HepG2 (cell line): ENCODE data around the gene TMEM87A. TPM values are rescaled to one million over a fixed set of nuclear protein-coding genes. Genes with fewer than 3 reads are reported as not detected.

ENCODE experiments used
- CAMTA2 ChIP-seq: sonication (generic); formaldehyde crosslinking; IDR thresholded peaks from 2 replicates; pipeline ENCODE4 v1.4.0; 2020; ENCODE audit warnings: mild to moderate bottlenecking, missing genetic modification reagents, borderline replicate concordance
- CEBPG ChIP-seq: IDR thresholded peaks from 2 replicates; pipeline ENCODE4 v1.6.1; 2016
- FOXK2 ChIP-seq: fragments of 450-650 bp; IDR thresholded peaks from 2 replicates; pipeline ENCODE4 v1.6.1; 2016
- HMG20B ChIP-seq: conservative IDR thresholded peaks from 2 replicates; pipeline ENCODE4 v1.6.1; 2016; ENCODE audit warnings: missing genetic modification reagents, missing compliant biosample characterization
- MAFF ChIP-seq: IDR thresholded peaks from 2 replicates; pipeline ENCODE4 v1.6.1; 2011; ENCODE audit warnings: low read depth, low read length, improper control_type of control experiment
- NFRKB ChIP-seq: fragments of 450-650 bp; IDR thresholded peaks from 2 replicates; pipeline ENCODE4 v1.6.1; 2017
- PPARG ChIP-seq: conservative IDR thresholded peaks from 2 replicates; pipeline ENCODE4 v1.6.1; 2016; ENCODE audit warnings: missing biosample characterization, missing genetic modification reagents
- RBM22 ChIP-seq: fragments of 200-400 bp; formaldehyde crosslinking; optimal IDR thresholded peaks from 2 replicates; pipeline ENCODE3; 2017; ENCODE audit warnings: mild to moderate bottlenecking, low read length, moderate library complexity
- REL ChIP-seq: sonication (generic); formaldehyde crosslinking; conservative IDR thresholded peaks from 2 replicates; pipeline ENCODE4 v1.8.0; 2022; ENCODE audit warnings: mild to moderate bottlenecking, missing genetic modification reagents, moderate library complexity
- RELA ChIP-seq: sonication (generic); formaldehyde crosslinking; IDR thresholded peaks from 2 replicates; pipeline ENCODE4 v1.4.0; 2020; ENCODE audit warnings: missing genetic modification reagents
- REXO4 ChIP-seq: sonication (generic); formaldehyde crosslinking; IDR thresholded peaks from 2 replicates; pipeline ENCODE4 v1.8.0; 2022; ENCODE audit warnings: missing genetic modification reagents, mild to moderate bottlenecking, borderline replicate concordance
- RNF2 ChIP-seq: fragments of 450-650 bp; conservative IDR thresholded peaks from 2 replicates; pipeline ENCODE4 v1.6.1; 2016; ENCODE audit warnings: low read depth
- RXRB ChIP-seq: IDR thresholded peaks from 2 replicates; pipeline ENCODE4 v1.6.1; 2016; ENCODE audit warnings: borderline replicate concordance, missing genetic modification reagents, missing compliant biosample characterization
- SRSF4 ChIP-seq: fragments of 200-400 bp; formaldehyde crosslinking; IDR thresholded peaks from one replicate; pipeline ENCODE4 v1.6.1; 2018; ENCODE audit warnings: mild to moderate bottlenecking, low read depth, low read length, moderate library complexity; ENCODE audit not compliant: poor library complexity, severe bottlenecking
- TOPORS ChIP-seq: sonication (generic); formaldehyde crosslinking; IDR thresholded peaks from 2 replicates; pipeline ENCODE4 v1.8.0; 2023; ENCODE audit warnings: mild to moderate bottlenecking, missing genetic modification reagents
- TSC22D2 ChIP-seq: sonication (generic); formaldehyde crosslinking; IDR thresholded peaks from 2 replicates; pipeline ENCODE4 v1.5.1; 2020; ENCODE audit warnings: missing genetic modification reagents, mild to moderate bottlenecking, borderline replicate concordance
- ZFP1 ChIP-seq: IDR thresholded peaks from 2 replicates; pipeline ENCODE4 v1.6.1; 2016
- ZFP36 ChIP-seq: fragments of 150-350 bp; IDR thresholded peaks from 2 replicates; pipeline ENCODE4 v1.6.1; 2018; ENCODE audit warnings: borderline replicate concordance, low read length, low read depth; ENCODE audit not compliant: partially characterized antibody
- ZNF101 ChIP-seq: sonication (generic); formaldehyde crosslinking; IDR thresholded peaks from 2 replicates; pipeline ENCODE4 v1.4.0; 2020; ENCODE audit warnings: mild to moderate bottlenecking, low read depth, missing genetic modification reagents, borderline replicate concordance
- ZNF180 ChIP-seq: sonication (generic); formaldehyde crosslinking; IDR thresholded peaks from 2 replicates; pipeline ENCODE4 v1.4.0; 2020; ENCODE audit warnings: low read depth, missing genetic modification reagents, borderline replicate concordance
- ZNF24 ChIP-seq: fragments of 450-650 bp; IDR thresholded peaks from 2 replicates; pipeline ENCODE4 v1.6.1; 2017; ENCODE audit warnings: antibody characterized with exemption, mild to moderate bottlenecking
- ZNF589 ChIP-seq: sonication (generic); formaldehyde crosslinking; conservative IDR thresholded peaks from 2 replicates; pipeline ENCODE4 v1.8.0; 2022; ENCODE audit warnings: mild to moderate bottlenecking, moderate library complexity, missing genetic modification reagents
- ZNF768 ChIP-seq: sonication (generic); formaldehyde crosslinking; IDR thresholded peaks from 2 replicates; pipeline ENCODE4 v1.4.0; 2020; ENCODE audit warnings: missing genetic modification reagents
- ZNF790 ChIP-seq: sonication (generic); formaldehyde crosslinking; IDR thresholded peaks from 2 replicates; pipeline ENCODE4 v1.8.0; 2022; ENCODE audit warnings: missing genetic modification reagents, mild to moderate bottlenecking, borderline replicate concordance
- ZNF792 ChIP-seq: IDR thresholded peaks from 2 replicates; pipeline ENCODE4 v1.6.1; 2016
- polyA plus RNA-seq, 8 experiments: library from polyadenylated mRNA; depleted of rRNA in 3 of 8; stranded (reverse) in 7 of 8; unstranded in 1 of 8; fragments of >200 nt; fragmentation: Illumina TruSeq in 4 of 8; extraction: Trizol in 4 of 8; gene quantifications; 2 replicates each; pipeline versions ENCODE4 v1.2.1 to v1.2.3, GENCODE V29; 2011 to 2016; ENCODE audit warnings: low read depth in 4 of 8, missing spikeins in 1 of 8, mixed read lengths in 1 of 8; ENCODE audit not compliant: insufficient read depth in 1 of 8
- total RNA-seq, 5 experiments: library from RNA; depleted of rRNA; stranded (reverse); fragments of >200 nt; fragmentation: Illumina TruSeq; extraction: Trizol; gene quantifications; 2 replicates each; pipeline ENCODE4 v1.2.3, GENCODE V29; 2016; ENCODE audit warnings: low read depth in 1 of 5
- TF ChIP-seq, protein P1 (sequence below): sonication (generic); formaldehyde crosslinking; conservative IDR thresholded peaks from 2 replicates; pipeline ENCODE4 v1.8.1; 2023; ENCODE audit warnings: missing genetic modification reagents
- TF ChIP-seq, protein P2 (sequence below): IDR thresholded peaks from 2 replicates; pipeline ENCODE4 v1.6.1; 2016; ENCODE audit warnings: mild to moderate bottlenecking
- TF ChIP-seq, protein P3 (sequence below): sonication (generic); formaldehyde crosslinking; IDR thresholded peaks from 2 replicates; pipeline ENCODE4 v1.5.1; 2020; ENCODE audit warnings: missing genetic modification reagents, mild to moderate bottlenecking, borderline replicate concordance

Gene TMEM87A
- total and polyA plus RNA-seq, 2 of the 13 experiments (the other 11 are each of a cell fraction or from before 2014, with no cell fraction given): 20.2 to 42.8 TPM

DNA sequence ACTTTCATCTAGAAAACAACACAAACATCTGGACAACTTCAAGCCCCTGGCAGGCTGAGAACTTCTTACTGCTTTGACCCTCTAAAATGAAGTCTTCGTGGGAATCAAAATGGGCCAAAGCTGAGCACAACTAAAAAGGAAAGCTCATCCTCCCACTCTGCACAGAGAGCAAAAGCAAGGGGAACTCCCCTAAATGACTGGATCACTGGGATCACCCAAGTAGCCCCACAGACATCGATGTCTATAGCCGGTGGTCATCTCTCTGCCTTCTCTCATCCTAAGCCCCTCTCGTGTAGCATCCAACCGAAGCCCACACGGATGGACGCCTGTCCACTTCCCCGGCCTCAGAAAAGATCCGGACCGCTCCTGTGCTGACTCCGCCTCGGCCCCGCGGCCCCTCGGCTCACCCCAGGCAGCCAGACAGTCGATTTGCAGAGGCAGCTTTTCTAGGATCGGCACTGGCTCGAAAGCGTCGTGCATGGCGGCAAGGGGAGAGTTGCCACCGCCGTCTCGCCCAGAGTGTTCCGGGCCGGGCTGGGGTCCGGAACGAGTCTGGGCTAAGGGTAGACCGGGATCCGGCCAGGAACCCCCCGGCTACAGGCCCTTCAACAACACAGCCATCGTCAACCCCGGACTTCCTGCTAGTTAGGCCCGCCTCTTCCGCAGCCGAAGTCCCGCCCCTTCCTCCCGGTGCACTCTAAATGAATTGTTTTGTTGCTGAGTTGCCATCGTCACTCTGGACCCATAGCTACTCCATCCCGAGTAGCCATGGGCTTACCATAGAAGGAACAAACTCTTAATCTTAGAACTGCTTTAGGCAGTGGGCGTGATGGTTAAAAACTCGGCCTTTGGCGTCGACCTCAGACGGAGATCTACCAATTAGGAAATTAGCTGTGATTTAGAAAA lies 65.3 kb downstream of the TMEM87A start, which contains the start of gene VPS39 (continued):
- peak; percentile 80 for TF ChIP-seq RBM22
- TF ChIP-seq ZNF790 (CRISPR knock-in tag): no peak
- no peak for TF ChIP-seq ZNF589 (CRISPR knock-in tag)
- TF ChIP-seq, protein P1, sequence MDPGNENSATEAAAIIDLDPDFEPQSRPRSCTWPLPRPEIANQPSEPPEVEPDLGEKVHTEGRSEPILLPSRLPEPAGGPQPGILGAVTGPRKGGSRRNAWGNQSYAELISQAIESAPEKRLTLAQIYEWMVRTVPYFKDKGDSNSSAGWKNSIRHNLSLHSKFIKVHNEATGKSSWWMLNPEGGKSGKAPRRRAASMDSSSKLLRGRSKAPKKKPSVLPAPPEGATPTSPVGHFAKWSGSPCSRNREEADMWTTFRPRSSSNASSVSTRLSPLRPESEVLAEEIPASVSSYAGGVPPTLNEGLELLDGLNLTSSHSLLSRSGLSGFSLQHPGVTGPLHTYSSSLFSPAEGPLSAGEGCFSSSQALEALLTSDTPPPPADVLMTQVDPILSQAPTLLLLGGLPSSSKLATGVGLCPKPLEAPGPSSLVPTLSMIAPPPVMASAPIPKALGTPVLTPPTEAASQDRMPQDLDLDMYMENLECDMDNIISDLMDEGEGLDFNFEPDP (CRISPR knock-in tag): 0 out of 2 replicates have a peak, but pooled peaks have one; percentile 83
- no peak for TF ChIP-seq RELA
- no peak for TF ChIP-seq PPARG
- no peak for TF ChIP-seq FOXK2
- TF ChIP-seq, protein P2, sequence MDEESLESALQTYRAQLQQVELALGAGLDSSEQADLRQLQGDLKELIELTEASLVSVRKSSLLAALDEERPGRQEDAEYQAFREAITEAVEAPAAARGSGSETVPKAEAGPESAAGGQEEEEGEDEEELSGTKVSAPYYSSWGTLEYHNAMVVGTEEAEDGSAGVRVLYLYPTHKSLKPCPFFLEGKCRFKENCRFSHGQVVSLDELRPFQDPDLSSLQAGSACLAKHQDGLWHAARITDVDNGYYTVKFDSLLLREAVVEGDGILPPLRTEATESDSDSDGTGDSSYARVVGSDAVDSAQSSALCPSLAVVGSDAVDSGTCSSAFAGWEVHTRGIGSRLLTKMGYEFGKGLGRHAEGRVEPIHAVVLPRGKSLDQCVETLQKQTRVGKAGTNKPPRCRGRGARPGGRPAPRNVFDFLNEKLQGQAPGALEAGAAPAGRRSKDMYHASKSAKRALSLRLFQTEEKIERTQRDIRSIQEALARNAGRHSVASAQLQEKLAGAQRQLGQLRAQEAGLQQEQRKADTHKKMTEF (CRISPR knock-in tag): peak; percentile 76
- TF ChIP-seq ZFP36: no peak
- TF ChIP-seq REXO4 (CRISPR knock-in tag): no peak
- TF ChIP-seq ZFP1 (CRISPR knock-in tag): peak; percentile 65; the same call in 1 of the 2 replicates
- no peak for TF ChIP-seq ZNF180
- TF ChIP-seq TOPORS (CRISPR knock-in tag): peak; percentile 32; the same call in 1 of the 2 replicates
- TF ChIP-seq REL (CRISPR knock-in tag): no peak
- 0 out of 2 replicates have a peak, but pooled peaks have one; percentile 40 for TF ChIP-seq HMG20B (CRISPR knock-in tag)
- TF ChIP-seq CEBPG (CRISPR knock-in tag): no peak
- TF ChIP-seq CAMTA2 (CRISPR knock-in tag): peak; percentile 95; the same call in 1 of the 2 replicates
- TF ChIP-seq, protein P3, sequence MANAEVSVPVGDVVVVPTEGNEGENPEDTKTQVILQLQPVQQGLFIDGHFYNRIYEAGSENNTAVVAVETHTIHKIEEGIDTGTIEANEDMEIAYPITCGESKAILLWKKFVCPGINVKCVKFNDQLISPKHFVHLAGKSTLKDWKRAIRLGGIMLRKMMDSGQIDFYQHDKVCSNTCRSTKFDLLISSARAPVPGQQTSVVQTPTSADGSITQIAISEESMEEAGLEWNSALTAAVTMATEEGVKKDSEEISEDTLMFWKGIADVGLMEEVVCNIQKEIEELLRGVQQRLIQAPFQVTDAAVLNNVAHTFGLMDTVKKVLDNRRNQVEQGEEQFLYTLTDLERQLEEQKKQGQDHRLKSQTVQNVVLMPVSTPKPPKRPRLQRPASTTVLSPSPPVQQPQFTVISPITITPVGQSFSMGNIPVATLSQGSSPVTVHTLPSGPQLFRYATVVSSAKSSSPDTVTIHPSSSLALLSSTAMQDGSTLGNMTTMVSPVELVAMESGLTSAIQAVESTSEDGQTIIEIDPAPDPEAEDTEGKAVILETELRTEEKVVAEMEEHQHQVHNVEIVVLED (CRISPR knock-in tag): no peak
- TF ChIP-seq RXRB (CRISPR knock-in tag): no peak; the same call in 1 of the 2 replicates
- TF ChIP-seq NFRKB: no peak
- no peak for TF ChIP-seq ZNF792 (CRISPR knock-in tag)
- peak; percentile 79; the same call in 1 of the 2 replicates for TF ChIP-seq ZNF768 (CRISPR knock-in tag)
- TF ChIP-seq ZNF101: no peak
- no peak for TF ChIP-seq MAFF
- TF ChIP-seq SRSF4: no peak
- no peak for TF ChIP-seq TSC22D2 (CRISPR knock-in tag)
- no peak for TF ChIP-seq RNF2
- TF ChIP-seq ZNF24: no peak
